Endothelial cell of hepatic sinusoid (primary cell): ENCODE results near the gene RNASE4.

Experiments
- in situ Hi-C: cut with HindIII; loops from 2 replicates; pipeline ENCODE4 v1.10.0; 2017; ENCODE audit warnings: low sequenced_read_pairs

Gene RNASE4

DNA sequence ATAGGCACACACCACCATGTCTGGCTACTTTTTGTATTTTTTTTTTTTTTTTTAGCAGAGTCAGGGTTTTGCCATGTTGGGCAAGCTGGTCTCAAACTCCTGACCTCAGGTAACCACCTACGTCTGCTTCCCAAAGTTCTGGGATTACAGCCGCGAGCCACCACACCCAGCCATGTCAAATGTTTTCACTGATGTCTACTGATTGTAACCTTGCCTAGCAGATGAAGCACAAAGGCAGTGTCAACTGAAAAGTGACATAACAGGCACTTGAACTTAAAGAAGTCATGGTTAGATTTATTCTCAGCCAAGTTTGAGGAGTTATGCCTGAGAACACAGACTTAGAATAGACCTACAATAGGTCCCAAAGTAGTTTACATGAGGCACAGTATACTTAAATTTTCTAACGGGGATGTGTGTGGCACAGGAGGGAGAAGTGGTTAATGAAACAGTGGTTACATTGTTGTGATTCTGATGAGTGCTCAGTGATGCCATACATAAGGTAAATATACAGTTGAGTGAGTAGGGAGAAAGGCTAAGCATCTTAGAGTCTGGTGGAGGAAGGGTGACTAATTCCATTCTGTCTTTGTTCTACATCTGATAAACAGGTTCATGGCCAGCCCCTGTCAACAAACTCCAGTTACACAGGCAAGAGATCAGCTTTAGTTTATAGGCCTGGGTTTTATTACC is 12.6 kb upstream of the RNASE4 start:
- in situ Hi-C loops = no loop called here

GRCh38 chr14:20675669-20676068 is 8.7 kb upstream of the RNASE4 start:
- in situ Hi-C loops = no loop called here

GRCh38 chr14:20676072-20676471 is 8.3 kb upstream of the RNASE4 start:
- in situ Hi-C loops = no loop called here

DNA sequence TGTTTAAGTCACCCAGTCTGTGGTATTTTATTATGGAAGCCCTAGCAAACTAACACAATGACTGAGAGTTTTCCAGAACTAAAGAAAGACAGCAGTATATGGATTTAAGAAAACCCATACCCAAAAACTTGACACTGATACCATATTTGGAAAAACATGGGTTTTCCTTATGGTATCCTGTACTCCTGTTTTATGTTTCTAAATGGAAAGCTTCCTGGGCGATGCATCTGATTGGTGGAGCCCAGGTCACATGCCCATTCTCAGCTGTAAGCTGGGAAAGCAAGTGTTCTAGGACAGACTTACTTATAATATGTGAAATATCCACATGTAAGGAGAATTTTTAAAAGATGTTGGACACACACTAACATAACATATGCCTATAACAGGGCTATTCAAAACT is 4.5 kb upstream of the RNASE4 start:
- in situ Hi-C loops = no loop called here

- in situ Hi-C loops = no loop called here
Observed at GRCh38 chr14:20680363-20680762, 4.0 kb upstream of the RNASE4 start.

- in situ Hi-C loops = no loop called here
Observed at GRCh38 chr14:20680843-20681347, 3.5 kb upstream of the RNASE4 start.

DNA sequence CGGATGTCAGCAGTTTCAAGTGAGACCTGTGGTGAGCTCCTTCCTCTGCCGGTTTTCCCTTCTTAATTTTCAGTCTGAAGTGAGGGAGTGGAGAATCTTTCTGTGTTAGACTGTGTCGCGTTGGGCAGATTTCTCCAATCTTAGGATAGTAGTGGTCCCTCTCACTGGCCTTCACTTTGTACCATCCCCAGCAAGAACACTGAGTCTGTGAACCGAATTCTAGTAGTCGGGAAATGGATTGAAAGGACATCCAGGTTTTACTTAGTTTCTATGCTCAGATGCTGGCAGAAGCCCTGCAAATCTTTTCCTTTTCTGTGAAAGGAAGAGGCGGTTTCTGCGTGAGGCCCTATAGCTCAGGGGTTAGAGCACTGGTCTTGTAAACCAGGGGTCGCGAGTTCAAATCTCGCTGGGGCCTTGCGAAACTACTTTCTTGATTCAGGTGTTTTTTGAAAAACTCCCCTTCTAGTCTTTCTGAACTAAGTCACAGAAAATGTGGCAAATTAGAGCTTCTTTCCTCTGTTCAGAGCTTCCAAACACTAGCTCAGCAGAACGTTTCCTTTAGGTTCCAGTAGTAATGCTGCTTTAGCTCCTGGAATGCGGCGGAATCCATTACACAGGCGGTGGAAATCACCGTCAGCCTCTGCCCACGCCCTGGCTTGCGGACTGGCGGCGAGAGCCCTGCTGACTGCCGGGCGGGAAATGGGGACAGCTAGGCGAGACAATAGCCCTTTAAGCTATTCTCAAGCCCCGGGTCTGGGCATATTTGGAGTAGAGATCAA is 2.8 kb upstream of the RNASE4 start:
- in situ Hi-C loops = no loop called here

DNA sequence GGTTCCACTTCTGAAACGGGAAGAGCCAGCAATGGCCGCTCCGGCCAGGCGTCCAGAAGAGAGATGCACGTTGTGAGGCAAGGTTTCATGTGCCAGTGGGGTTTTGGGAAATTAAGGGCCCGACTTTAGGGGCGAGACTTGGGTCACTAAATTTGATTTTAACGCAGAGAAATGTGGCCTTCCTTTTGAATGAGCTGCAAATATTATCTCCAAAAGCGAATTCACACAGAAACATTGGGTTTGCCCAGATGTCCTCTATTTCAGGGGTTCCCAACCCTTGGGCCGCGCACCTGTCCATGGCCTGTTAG is 2.3 kb upstream of the RNASE4 start:
- in situ Hi-C loops = no loop called here

- in situ Hi-C loops = no loop called here
Observed at GRCh38 chr14:20682435-20683124, 1.8 kb upstream of the RNASE4 start.

DNA sequence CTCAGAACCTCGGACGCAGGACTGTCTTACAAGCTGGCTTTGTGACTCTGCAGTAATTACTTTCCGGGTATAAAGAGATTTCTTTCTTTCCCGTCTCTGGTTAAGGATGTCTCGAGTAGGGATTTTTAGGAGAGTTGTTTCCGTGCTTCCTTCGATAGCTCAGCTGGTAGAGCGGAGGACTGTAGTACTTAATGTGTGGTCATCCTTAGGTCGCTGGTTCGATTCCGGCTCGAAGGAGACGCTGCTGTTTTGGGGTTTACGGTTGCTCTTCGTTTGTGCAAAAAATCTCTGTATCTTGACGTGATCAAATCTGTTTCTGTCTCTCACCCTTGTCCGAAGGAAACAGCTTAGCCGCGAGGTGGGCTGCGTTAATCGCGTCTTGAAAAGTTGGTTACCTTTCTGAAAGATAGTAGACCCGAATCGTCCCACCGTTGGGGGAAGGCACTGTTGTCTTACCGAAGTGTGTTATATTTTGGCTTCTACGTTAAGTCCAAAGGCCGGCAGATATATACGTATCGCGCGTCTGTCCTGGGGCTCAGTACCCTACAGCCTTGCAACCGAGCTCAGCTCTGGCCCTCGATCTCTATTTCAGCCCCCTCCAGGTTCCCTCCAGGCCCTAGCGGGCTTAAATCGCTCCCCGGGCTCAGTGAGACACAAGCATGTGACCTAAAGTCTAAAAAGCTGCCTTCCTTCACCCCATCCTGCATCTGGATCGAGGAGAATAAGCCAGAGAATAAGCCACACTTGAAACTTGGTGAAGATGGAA is 1.1 kb upstream of the RNASE4 start:
- in situ Hi-C loops = no loop called here

- in situ Hi-C loops = no loop called here
Observed at GRCh38 chr14:20684662-20685456, 499 bp downstream of the RNASE4 start.

DNA sequence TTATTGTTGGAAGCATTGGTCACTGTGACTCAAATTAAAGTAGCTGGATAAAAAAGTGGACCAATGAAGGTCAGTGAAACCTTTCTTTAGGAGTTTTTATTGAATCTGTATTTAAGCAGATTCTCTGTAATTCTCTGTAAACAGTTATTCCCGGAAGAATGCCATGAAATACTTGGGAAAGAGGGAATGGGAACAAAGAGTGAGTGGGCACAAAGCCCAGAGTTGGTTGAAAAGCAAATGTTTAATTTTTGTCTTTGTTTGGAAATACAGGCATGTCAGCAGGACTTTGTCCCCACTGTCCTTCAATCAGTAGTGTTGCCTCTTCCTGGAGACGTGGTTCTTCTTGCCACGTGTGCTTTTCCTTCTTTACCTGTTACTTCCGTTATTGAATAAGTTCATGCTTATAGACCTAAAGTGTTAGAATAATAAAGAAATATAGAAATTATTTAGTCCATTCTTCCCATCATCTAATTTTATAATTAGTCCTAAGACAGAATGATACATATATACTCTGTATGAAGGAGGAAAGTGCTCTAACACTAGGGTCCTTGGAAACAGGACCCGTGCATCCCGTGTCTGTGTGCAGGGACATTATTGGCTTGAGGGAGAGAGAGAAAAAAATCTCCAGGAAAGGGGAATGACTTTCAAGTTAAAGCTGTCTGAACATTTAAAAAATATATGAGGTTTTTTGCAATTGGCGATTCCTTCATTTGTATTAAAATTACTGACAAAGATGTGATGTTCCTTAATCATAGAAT is 2.2 kb downstream of the RNASE4 start:
- in situ Hi-C loops = no loop called here

GRCh38 chr14:20687362-20688166 is 3.2 kb downstream of the RNASE4 start:
- in situ Hi-C loops = no loop called here

DNA sequence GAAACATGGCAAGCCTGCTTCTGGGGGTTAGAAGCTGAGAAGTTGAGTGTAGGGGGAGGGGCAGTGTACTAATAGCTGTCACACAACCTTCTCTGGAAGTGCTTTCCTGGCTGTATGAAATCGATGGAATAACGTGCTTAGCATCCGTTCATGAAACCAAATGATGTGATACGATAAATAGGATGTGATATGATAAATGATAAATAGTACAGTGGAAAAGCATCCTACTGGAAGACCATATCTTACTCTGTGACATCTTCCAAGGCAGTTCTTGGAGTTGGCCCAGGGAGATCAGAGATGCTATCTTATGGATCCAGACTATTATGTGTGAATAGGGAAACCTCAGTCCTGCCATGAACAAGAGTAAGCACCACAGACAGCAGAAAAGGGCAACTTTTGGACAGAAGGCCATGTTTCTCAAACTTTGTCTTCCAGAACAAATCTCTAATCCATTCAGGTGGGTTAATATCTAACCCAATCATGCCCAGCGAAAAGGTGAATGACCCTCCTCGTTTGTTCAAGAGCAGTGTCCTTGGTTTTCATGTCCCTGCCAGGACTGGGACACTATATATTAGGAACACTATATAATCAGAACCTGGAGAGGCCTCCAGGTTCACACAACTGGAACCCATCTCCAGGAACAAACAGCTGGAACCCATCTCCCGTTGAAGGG is 3.9 kb downstream of the RNASE4 start, which contains the start of gene ANG:
Gene ANG (plus strand): TSS at position 598 of the 673 bp plus-strand sequence. CDS start 4,801 bp downstream, outside the sequence.
- in situ Hi-C loops = no loop called here

- in situ Hi-C loops = no loop called here
Observed at GRCh38 chr14:20690848-20691640, 6.7 kb downstream of the RNASE4 start.

GRCh38 chr14:20692116-20692751 is 7.9 kb downstream of the RNASE4 start:
- in situ Hi-C loops = no loop called here

DNA sequence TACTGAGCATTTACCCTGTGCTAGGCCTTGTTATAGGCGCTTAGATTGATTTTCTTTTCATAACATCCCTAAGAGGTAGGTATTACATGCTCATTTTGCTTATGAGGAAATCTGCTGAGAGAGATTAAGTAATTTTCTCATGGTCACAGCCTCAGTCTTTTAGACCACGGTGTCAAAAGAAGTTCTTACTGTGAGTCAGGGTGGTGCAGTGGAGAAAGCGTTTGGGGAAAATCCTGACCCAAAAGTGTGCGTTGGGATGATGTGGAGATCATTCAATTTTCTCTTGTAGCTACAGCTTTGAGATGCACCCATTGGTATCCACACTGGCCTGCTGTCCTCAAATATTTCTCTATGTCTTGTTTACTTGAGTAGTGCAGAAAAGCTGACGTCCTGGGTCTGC is 12.4 kb downstream of the RNASE4 start:
- in situ Hi-C loops = no loop called here
